GM18520 (cell line): ENCODE data around the gene SERPINA4.
"Not testable (repeated sequence)": the region's sequence is repeated elsewhere in the genome, so short reads cannot be mapped to it uniquely, and the experiment has no call there.

Experiments used
- ATAC-seq: cut with Tn5 transposase; IDR thresholded peaks from one replicate; pipeline ENCODE4 v1.9.1; 2021; ENCODE audit not compliant: unreplicated experiment

The SERPINA4 gene

DNA sequence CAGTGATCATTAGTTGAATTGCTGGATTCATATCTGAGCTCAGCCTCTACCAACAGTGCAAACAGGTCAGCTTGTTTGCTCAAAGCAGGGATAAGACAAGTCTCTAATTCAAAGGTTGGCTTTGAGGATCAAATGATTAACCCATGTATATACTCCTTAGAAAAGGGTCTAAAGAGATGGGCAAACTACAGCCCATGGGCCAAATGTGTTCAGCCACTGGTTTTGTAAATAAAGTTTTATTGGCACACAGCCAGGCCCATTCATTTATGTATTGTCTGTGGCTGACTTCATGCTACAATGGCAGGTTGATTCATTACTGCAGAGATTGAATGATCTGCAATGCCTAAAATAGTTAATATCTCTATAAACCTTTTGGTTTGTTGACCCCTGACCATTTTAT, 3.1 kb downstream of the SERPINA4 start:
- ATAC-seq: no peak

DNA sequence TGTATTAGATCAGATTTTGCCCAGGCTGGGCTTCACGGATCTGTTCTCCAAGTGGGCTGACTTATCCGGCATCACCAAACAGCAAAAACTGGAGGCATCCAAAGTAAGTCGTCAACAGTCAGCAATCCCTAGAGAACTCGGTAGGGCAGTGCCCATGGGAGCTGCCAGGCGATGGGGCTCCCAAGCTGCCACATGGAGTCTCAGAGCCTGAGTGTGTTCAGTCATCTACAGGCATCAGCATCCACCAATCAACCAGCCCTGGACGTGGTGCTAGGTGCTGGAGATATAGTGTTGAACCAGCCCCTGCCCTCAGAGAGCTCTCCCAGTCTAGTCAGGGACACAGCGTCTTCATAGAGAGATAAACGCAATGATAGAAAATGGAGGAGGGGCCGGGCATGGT, 6.9 kb downstream of the SERPINA4 start:
- no peak for ATAC-seq

DNA sequence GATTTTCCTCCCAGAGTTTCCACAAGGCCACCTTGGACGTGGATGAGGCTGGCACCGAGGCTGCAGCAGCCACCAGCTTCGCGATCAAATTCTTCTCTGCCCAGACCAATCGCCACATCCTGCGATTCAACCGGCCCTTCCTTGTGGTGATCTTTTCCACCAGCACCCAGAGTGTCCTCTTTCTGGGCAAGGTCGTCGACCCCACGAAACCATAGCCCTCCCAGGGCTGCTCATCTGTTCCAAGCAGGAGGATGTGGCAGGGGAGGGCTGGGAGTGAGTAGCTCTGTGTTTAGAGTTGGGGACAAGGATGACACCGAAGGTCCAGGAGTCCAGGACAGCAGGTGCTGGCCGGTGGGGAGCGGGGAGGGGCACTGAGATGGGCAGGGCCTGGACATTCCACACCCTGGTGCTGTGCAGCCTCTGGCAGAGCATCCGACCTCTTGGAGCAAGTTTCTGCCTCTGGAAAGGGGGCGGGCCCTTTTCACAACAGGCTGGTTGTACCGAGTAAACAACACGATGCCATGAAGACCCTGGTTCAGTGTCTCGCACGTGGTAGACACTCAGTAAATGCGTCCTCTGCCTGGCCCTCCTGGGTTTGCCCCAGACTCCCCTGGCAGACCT, 8.2 kb downstream of the SERPINA4 start:
- ATAC-seq: no peak

DNA sequence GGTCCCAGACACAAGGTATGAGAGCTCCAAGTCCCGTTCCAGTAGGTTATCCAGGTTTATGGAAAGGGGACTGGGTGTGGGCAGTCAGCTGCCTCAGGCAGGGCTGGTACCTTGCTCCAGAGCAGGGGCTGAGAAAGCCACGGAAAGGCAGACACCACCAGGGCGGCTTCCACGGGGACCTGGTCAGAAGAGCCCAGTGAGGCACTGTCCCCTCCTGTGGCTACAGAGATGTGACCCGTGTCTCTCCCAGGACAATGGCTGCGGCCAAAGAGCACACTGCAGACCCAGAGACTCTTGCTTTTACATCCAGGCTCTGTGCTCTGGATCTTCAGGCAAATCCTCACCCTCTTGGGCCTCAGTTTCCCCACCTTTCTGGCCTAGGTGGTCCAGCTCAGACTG, 8.8 kb downstream of the SERPINA4 start:
- ATAC-seq: no peak

DNA sequence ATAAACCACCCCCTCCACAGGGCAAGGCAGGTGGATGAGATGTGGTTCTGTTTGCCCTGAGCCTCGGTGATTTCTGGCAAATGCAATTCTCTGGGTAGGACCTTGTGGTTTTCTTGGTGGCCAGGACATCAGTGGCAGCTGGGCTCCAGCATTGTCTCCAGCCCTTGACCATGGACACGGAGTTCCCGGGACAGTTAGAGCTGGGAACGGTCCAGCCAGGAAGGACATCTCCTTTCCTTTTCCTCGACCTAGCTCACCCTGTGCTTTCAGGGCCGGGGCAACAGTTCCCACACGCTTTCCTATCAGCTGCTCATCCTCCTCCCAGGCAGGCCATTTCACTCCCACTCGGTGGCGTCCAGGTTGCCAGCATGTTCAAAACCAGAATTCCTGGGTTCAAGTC, 9.2 kb downstream of the SERPINA4 start:
- ATAC-seq: no peak

DNA sequence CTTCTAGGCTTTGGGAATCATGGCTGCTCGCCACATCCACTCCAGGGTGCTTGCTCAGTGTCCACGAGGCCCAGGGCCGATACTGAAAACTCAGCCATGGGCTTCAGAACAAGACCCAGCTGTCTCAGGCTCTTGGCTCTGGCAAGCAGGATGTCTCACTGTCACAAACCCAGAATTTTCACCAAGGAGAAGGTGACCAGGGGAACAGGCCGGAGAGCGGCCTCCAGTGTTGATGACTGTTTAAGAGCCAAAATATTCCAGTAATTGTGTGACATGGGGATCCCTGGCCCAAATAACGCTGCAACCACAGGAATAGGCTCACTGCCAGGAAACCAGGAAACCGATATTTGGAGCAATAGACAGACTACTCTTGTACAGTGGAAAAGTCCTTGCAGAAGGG, 10.2 kb downstream of the SERPINA4 start:
- no peak for ATAC-seq

DNA sequence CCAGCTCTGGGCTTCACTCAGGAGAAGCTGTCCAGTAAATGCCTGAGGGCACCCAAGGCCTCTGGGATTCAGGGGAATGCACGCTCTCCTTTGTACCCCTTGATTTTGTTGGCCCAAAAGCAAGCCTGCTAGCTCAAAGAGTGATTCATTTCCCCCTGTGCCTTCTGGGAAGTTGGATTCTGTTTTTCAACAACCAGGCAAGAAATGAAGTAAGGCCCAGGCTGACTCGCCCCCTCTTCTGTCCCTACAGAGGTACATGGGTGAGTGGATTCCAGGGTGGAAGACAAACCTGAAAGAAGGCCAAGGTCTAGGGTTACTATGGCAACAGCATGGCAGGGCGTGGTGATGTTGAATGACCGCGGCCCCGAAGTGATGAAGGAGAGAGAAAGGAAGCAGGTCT, 10.7 kb downstream of the SERPINA4 start:
- no peak for ATAC-seq

DNA sequence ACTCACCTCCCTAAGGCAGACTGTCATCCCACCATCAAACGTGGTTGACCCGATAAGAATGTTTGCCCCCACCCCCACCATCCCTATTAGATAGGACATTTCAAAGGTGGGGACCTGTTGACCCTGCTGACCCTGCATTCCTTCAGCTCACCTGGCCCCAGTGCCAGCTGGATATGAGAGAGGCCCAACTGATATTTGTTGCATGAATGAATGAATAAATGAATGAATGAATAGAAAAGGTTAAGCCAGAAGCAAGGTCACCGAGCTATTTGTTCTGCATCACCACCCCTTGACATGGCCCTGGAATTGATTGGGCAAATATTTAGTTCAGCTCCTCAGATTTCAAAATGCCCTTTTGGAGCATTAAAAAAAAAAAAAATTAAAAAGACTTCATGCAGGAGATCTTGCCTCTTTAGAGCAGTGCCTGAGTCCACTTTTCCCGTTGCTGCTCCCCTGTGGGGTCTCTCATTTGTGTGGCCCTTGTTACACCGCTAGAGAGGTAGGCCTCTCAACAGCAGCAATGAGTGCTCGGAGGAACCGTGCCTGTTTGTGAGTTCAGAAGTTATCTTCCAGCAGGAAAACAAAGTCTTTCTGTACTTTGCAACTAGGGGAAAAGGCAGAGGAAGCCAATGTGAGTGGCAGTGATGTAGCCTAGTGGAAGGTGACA, 11.5 kb downstream of the SERPINA4 start:
- no peak for ATAC-seq

DNA sequence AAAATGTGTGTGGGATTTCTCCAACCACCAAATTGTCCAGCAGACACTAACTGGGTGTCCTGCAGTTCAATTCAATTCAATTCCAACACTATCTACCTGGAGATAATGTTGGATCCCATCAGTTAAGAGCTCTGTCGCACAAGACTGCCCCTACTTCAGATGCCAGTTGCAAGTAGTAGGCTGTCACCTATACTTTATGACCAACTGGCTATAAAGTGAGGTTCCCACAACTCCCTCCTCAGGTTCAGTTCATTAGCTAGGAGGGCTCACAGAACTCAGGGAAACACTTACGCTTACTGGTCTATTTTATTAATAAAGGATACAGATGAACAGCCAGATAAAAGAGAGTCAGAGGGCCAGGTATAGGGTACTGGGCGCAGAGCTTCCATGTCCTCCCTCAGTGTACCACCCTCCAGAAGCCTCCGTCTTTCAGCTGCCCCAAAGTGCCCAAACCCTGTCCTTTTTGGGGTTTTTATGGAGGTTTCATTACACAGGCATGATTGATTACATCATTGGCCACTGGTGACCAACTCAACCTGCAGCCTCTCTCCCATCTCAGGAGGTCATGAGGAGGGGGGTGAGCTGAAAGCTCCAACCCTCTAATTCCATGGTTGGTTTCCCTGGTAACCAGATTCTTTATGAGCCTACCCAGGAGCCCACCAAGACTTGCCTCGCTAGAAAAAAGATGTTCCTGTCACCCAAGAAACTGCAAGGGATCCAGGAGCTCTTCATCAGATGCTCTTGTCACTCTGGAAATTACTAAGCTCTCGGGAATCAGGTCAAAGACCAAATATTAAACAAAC, 12.4 kb downstream of the SERPINA4 start:
- ATAC-seq: no peak

DNA sequence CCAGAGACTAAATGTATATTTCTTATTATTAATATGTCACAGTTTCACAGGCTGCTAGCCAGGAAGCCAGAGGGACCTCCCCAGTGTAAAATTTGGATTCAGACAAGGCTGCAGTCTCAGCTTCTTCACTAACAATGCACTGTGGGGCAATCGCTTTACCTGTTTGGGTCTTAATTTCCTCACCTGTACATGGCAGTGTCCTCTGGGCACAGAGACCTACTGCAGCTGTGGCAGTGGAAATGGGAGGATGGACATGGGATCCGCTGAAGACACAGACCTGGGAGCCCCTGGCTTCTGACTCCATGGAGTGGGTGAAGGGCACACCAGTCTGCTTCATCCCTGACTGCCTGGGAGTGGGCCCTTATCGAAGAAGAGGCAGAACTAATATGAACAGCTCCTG, 13.1 kb downstream of the SERPINA4 start:
- no peak for ATAC-seq

DNA sequence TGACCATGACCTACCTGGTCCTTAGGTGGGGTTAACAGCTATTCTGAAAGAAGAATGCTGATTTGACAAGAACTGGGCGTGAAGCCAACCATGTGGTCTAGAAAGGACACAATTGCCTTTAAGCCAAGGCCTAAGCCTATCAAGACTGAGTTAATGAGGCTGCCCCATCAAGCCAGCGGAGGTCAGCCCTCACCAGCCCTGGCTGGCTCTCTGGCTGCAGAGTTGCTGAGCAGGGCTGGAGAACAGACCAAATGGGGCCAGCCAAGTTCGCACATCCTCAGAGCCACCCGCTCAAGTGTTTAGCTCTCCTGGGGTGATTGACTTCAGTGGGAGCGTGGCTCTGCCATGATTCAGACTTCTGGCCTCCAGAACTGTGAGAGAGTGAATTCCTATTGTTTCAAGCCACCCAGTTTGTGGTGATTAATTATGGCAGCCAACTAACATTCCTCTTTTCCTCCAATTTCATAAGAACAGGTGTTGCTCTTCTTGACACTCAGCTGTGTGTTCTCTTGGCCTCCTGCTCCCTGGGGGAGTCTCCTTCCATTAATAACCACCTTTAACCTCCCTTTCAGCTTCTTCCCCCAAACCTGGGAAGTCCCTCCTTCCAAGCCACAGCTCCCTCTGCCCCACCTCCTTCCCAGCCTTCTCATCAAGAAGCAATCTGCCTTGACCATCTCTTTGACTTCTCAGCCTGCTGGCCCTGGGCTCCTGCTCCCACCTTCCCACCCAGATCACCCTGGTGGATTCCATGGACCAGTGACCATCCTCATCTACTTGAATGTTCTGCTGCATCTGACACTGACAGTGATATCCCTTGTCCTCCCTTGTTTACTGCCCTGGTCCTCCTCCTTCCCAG, 14.7 kb downstream of the SERPINA4 start:
- no peak for ATAC-seq

DNA sequence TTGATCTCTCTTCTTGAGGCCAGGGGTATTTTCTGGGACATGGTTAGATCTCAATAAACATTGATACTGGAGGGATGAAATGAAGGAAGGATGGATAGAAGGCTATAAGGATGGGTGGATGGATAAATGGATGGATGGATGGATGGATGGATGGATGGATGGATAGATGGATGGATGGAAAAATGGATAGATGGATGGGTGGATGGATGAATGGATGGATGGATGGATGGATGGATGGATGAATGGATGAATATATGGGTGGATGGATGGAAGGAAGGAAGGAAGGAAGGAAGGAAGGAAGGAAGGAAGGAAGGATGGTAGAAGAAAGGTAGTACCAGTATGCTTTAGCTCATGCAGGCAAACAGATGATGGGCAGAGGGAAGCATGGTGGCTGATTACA, 16.2 kb downstream of the SERPINA4 start:
- ATAC-seq: not testable (repeated sequence)

DNA sequence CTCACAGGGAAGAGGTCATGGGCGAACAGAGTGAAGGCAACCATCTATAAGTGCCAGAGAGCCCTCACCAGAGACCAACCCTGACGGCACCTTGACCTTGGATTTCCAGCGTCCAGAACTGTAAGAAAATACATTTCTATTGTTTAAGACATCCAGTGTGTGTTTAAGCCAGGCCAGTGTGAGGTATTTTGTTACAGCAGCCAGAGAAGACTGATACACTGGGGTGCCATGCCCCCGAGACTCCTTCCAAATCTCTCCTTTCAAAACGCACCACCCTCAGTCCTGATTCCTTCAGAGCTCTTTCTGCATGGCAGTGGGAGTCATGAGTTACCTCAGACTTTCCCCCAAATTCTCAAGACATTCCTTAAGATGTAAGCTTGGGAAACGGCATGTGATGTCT, 17.5 kb downstream of the SERPINA4 start:
- no peak for ATAC-seq

DNA sequence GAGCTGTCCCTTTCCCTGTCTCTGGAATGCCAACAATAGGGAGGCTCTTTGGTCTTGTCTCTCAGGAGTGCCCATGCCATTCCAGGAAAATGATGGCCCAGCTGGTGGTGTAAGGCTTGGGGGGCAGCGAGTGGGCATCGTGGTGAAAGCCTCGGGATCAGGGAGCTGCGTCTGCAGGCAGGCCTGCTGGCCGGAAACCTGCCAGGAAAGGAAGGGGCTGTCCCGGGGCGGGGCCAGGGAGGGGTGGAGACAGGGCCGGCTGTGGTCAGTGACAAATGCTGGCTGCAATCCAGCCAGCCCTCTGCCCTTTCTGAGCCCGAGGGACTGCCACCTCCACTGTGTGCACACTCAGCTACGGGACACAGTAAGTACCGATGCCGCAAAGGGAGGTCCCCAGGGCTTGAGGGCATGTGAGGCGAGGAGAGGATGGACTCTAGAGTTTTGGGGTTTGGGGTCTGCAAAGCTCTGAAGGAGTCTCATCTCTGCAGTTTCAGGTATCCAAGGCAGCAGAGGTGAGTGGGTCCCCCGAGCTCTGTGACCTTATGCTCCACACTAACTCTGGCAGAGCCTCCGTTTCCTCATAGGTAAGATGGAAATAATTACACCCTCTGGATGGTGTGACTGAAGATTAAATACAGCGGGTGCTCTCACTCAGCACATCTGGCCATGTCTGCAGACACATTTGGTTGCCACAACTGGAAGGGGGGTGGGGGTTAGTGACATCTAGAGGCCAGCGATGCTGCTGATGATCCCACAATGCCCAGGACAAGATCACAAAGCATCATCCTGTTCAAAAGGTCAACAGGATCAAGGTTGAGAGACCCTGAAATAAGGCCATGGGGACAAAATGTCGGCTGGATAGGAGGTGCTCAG, 20.1 kb downstream of the SERPINA4 start, which contains the start of gene SERPINA5:
Gene SERPINA5 (plus strand): TSS at position 300 of the 873 bp plus-strand sequence. CDS start 5,937 bp downstream, outside the sequence.
- no peak for ATAC-seq

DNA sequence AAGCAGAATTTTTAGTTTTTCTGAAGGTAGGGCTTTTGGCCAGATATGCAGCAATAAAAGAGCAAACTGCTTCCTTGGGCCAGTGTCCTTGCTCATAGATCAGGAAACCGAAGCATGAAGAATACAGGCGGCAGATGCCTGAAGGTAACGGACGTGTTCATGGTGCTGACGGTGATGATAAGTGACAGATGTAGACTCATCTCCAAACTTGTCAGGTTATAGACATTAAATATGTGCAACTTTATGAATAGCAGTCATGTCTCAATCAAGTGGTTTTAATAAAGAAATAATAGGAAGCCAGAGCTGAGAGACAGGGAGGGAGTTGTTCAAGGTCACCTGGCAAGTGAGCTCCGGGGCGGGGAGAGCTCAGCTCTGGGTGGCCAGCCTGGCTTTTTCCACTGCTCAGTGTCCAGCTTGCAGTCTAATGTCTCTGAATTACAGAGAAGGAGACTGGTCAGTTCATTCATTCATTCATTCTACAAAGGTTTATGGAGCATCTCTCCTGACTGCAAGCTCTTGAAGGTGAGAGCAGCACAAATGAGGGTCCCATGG, 21.0 kb downstream of the SERPINA4 start:
- ATAC-seq: no peak

DNA sequence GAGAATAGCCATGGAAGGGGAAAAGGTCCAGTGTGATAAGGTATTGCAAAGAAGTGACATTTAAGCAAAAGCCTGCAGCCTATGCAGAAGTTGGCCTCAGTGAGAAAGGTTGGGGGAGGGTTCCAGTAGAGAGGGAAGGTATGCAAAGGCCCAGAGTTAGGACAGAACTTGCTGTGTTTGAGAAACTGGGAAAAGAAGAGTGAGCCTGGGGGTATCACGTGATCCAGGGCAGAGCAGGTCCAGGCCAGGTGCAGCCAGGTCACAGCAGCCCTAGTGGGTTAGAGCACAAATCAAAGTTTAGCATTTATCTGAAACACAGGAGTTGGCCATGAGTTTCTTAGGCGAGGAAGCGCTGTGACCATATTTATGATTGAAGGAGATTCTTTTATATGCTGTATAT, 21.6 kb downstream of the SERPINA4 start:
- no peak for ATAC-seq

DNA sequence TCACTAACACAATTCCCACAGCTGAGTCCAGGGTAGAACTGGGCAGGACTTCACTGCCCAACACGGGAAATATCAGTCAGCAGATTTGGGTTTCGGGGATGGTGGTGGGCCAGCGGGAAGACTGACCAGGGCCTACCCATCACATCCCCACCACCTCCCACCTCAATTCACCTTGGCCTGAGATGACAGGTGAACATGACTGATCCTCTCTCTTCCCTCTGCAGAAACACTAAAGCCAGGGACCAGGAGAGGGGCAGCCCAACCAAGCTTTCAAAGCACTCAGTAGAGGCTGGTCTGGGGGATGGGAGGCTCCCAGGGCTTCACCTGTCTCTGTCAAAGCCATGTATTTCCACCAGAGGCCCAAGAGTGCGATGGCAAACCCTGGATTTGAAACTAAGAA, 22.3 kb downstream of the SERPINA4 start:
- no peak for ATAC-seq

DNA sequence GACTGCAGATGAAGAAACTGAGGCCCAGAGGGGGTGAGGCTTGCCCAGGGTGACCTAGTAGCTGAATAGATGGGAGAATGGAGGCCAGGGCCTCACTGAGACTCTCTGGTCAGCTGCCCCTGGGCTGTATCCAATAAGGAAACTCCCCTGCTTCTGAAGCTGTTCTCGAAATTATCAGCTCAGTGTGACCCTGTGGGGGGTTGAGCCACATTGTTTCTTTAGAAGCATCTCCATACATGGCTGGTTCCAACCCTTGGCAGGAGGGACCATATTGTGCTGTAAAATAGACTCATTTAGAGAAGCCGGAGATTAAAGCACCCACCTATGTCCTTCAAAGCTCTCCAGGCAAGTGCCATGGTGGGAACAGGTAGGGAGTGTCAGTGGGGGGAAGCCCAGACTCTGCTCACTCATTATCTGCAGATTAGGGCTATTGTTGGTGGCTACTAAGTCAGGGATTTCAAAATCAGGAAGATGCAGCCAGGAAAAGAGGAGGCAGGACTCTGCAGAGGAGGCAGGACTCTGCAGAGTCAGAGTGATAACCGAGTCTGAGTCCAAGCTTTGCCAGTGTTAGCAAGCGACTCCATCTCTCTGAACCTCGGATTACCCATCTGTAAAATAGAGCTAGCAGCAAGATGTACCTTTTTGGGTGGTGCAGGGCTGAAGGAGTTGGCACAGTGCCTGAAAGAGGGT, 23.5 kb downstream of the SERPINA4 start:
- no peak for ATAC-seq

DNA sequence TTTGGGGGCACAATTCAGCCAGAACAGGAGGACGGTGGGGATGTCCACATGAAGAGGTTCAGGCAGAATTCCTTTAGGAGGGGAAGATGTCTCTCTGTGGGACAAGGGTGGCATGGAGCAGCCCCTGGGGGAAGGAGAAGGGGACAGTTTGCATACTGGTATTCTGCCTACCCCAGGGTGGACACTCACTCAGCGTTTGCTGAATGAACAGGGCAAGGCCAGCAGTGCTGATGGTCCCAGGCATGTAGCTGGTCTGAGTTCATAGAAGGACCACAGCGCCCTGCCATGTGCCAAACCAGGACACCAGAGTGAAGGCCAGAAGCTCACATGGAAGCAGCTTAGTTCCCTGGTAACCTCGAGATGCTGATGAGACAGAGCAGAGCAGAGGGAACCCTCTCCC, 25.4 kb downstream of the SERPINA4 start:
- no peak for ATAC-seq
